PC-9 (cell line): ENCODE results near the gene NHEJ1. TPM values are rescaled to one million over a fixed set of nuclear protein-coding genes. Genes with fewer than 3 reads are reported as not detected.

Experiments used
- BruUV-seq: library from RNA; stranded (reverse); fragments of 400-500 nt; replicated peaks from 2 replicates; lab custom pipeline; 2021; lab: Mats Ljungman, UMichigan
- CTCF ChIA-PET: fragments of 300-600 bp; sonication (Branson Sonifier 250); formaldehyde crosslinking; loops from one replicate; lab custom pipeline; 2022; ENCODE audit warnings: antibody characterized with exemption; lab: Charles Lee
- POLR2A ChIA-PET: fragments of 300-600 bp; sonication (Branson Sonifier 250); formaldehyde crosslinking; loops from one replicate; lab custom pipeline; 2022; ENCODE audit warnings: antibody characterized with exemption; ENCODE audit not compliant: unreplicated experiment; lab: Charles Lee
- DNase-seq, 2 experiments: peaks; one replicate each; pipeline versions ENCODE4 v3.0.0 to v3.0.0-alpha.2; 2015 to 2022; ENCODE audit warnings: mixed read lengths in 1 of 2
- H2AFZ ChIP-seq: fragments of 200-600 bp; sonication (generic); 2 replicates; pipeline ENCODE4 v1.8.1; 2017; ENCODE audit warnings: antibody characterized with exemption
- H3F3A ChIP-seq: fragments of 200-600 bp; sonication (generic); 2 replicates; pipeline ENCODE4 v1.8.1; 2017; ENCODE audit warnings: antibody characterized with exemption, mild to moderate bottlenecking, low read depth; ENCODE audit not compliant: insufficient read depth
- H3K27ac ChIP-seq: fragments of 200-600 bp; sonication (generic); 2 replicates; pipeline ENCODE4 v1.6.1; 2016; ENCODE audit warnings: mixed run types
- H3K27me3 ChIP-seq: fragments of 200-600 bp; sonication (generic); 2 replicates; pipeline ENCODE4 v1.6.1; 2016; ENCODE audit warnings: low read depth, mixed run types; ENCODE audit not compliant: insufficient read depth
- H3K36me3 ChIP-seq: fragments of 200-600 bp; sonication (generic); 2 replicates; pipeline ENCODE4 v1.6.1; 2016; ENCODE audit warnings: low read depth, mixed run types
- H3K4me1 ChIP-seq: fragments of 200-600 bp; sonication (generic); replicated peaks from 2 replicates; pipeline ENCODE4 v1.6.1; 2016; ENCODE audit warnings: mixed run types; ENCODE audit not compliant: insufficient read depth
- H3K4me2 ChIP-seq: fragments of 200-600 bp; sonication (generic); 2 replicates; pipeline ENCODE4 v1.6.1; 2017; ENCODE audit warnings: mixed run types
- H3K4me3 ChIP-seq: fragments of 200-600 bp; sonication (generic); 2 replicates; pipeline ENCODE4 v1.6.1; 2016; ENCODE audit warnings: mixed run types
- H3K79me2 ChIP-seq: fragments of 200-600 bp; sonication (generic); 2 replicates; pipeline ENCODE4 v1.6.1; 2017; ENCODE audit warnings: low read depth, mixed run types
- H3K9me2 ChIP-seq: fragments of 200-600 bp; sonication (generic); 2 replicates; pipeline ENCODE4 v1.8.1; 2017; ENCODE audit warnings: mild to moderate bottlenecking; ENCODE audit not compliant: insufficient read depth
- H3K9me3 ChIP-seq: fragments of 200-600 bp; sonication (generic); 2 replicates; pipeline ENCODE4 v1.8.1; 2016; ENCODE audit warnings: low read depth; ENCODE audit not compliant: insufficient read depth
- H4K20me1 ChIP-seq: fragments of 200-600 bp; sonication (generic); 2 replicates; pipeline ENCODE4 v1.8.1; 2017; ENCODE audit not compliant: insufficient read depth
- CTCF ChIP-seq: fragments of 200-600 bp; sonication (generic); conservative IDR thresholded peaks from 2 replicates; pipeline ENCODE4 v1.6.1; 2017; ENCODE audit warnings: mixed run types, antibody characterized with exemption, mild to moderate bottlenecking, moderate library complexity
- EZH2 ChIP-seq: fragments of 200-600 bp; sonication (generic); IDR thresholded peaks from 2 replicates; pipeline ENCODE4 v1.8.0; 2017; ENCODE audit warnings: antibody characterized with exemption, low read depth
- intact Hi-C: fragments of 100-400 bp; cut with micrococcal nuclease; formaldehyde crosslinking; loops from one replicate; pipeline ENCODE4 v1.10.0; 2022; ENCODE audit not compliant: unreplicated experiment
- total RNA-seq: library from RNA; stranded (reverse); gene quantifications from 2 replicates; pipeline ENCODE4 v1.2.3, GENCODE V29; 2021

The NHEJ1 gene
- total RNA-seq, 1 experiment from 2014 or later, result 9.8 TPM

GRCh38 chr2:219158586-219158985 is 2.0 kb downstream of the NHEJ1 start:
- ChIA-PET CTCF (interaction anchor here (0.6 kb wide), 1 partner anchor 262 kb away, joined by 5 read pairs; no protein-coding TSS in a partner anchor), POLR2A (interaction anchor here (0.5 kb wide), 1 partner anchor 53 kb away, joined by 7 read pairs; no protein-coding TSS in a partner anchor)
- H3K27me3 ChIP-seq, result no peaks in the 10 kb centered on the region
- intact Hi-C loops, result loop anchor here (5.0 kb wide), 1 partner anchor 156 kb away; no protein-coding TSS in a partner anchor
- no TSS peak for BruUV-seq
- no peaks in the 10 kb centered on the region for H3K9me2 ChIP-seq
- H3K79me2 ChIP-seq, result no peaks in the 10 kb centered on the region
- H2AFZ ChIP-seq, result no peak overlapping the region
- peaks cover 9% of the 10 kb centered on the region; the same call in 1 of the 2 replicates for H3F3A ChIP-seq
- H3K4me2 ChIP-seq, result no peak overlapping the region
- H4K20me1 ChIP-seq, result no peaks in the 10 kb centered on the region
- H3K36me3 ChIP-seq, result no peaks in the 10 kb centered on the region
- TF ChIP-seq CTCF (no peak), EZH2 (no peak)
- H3K27ac ChIP-seq, result no peak overlapping the region
- H3K4me1 ChIP-seq, result 0 out of 2 replicates have a peak, but pooled peaks cover 8% of the 10 kb centered on the region
- DNase-seq, result no peak
- H3K4me3 ChIP-seq, result no peak overlapping the region
- H3K9me3 ChIP-seq, result no peaks in the 10 kb centered on the region

GRCh38 chr2:219158025-219158424 is 2.6 kb downstream of the NHEJ1 start:
- no peaks in the 10 kb centered on the region for H3K9me3 ChIP-seq
- peaks cover 9% of the 10 kb centered on the region; the same call in 1 of the 2 replicates for H3F3A ChIP-seq
- H3K79me2 ChIP-seq, result no peaks in the 10 kb centered on the region
- no peaks in the 10 kb centered on the region for H3K27me3 ChIP-seq
- intact Hi-C loops, result loop anchor here (5.0 kb wide), 1 partner anchor 156 kb away; no protein-coding TSS in a partner anchor
- H3K9me2 ChIP-seq, result no peaks in the 10 kb centered on the region
- no peak for TF ChIP-seq CTCF
- TF ChIP-seq EZH2, result no peak
- no peaks in the 10 kb centered on the region for H4K20me1 ChIP-seq
- no peak overlapping the region for H3K27ac ChIP-seq
- H3K36me3 ChIP-seq, result no peaks in the 10 kb centered on the region
- CTCF ChIA-PET, result interaction anchor here (0.6 kb wide), 1 partner anchor 261 kb away, joined by 5 read pairs; no protein-coding TSS in a partner anchor
- no peak for DNase-seq
- POLR2A ChIA-PET, result no interaction called here
- no peak overlapping the region for H2AFZ ChIP-seq
- 0 out of 2 replicates have a peak, but pooled peaks cover 8% of the 10 kb centered on the region for H3K4me1 ChIP-seq
- no TSS peak for BruUV-seq
- no peak overlapping the region for H3K4me2 ChIP-seq
- no peak overlapping the region for H3K4me3 ChIP-seq

- H4K20me1 ChIP-seq, result no peaks in the 10 kb centered on the region
- H2AFZ ChIP-seq, result no peak overlapping the region
- H3K4me2 ChIP-seq, result no peak overlapping the region
- H3K27ac ChIP-seq, result no peak overlapping the region
- H3F3A ChIP-seq, result peaks cover 9% of the 10 kb centered on the region; the same call in 1 of the 2 replicates
- no peak for DNase-seq
- H3K4me3 ChIP-seq, result no peak overlapping the region
- 0 out of 2 replicates have a peak, but pooled peaks cover 8% of the 10 kb centered on the region for H3K4me1 ChIP-seq
- no TSS peak for BruUV-seq
- H3K27me3 ChIP-seq, result no peaks in the 10 kb centered on the region
- TF ChIP-seq CTCF (no peak), EZH2 (no peak)
- no peaks in the 10 kb centered on the region for H3K9me3 ChIP-seq
- ChIA-PET CTCF (no interaction called here), POLR2A (interaction anchor here (0.5 kb wide), 1 partner anchor 128 kb away, joined by 3 read pairs; no protein-coding TSS in a partner anchor)
- intact Hi-C loops, result loop anchor here (5.0 kb wide), 1 partner anchor 155 kb away; no protein-coding TSS in a partner anchor
- H3K9me2 ChIP-seq, result no peaks in the 10 kb centered on the region
- no peaks in the 10 kb centered on the region for H3K36me3 ChIP-seq
- no peaks in the 10 kb centered on the region for H3K79me2 ChIP-seq
These were observed 3.2 kb downstream of the NHEJ1 start for GRCh38 chr2:219157396-219157795.
